Esophagus squamous epithelium (tissue), 4 donors: Measurements from ENCODE around the gene WIPF3.

Experiments used
- POLR2A ChIP-seq, 4 donors: fragments of 450-650 bp; IDR thresholded peaks; one replicate each; pipeline ENCODE4 v1.6.1; 2017; ENCODE audit warnings: antibody characterized with exemption in 4 of 4, mild to moderate bottlenecking in 4 of 4, moderate library complexity in 3 of 4
- TF ChIP-seq, protein P1 (sequence below), 6 experiments: fragments of 450-650 bp in 4 of 6; fragments of 200-600 bp in 2 of 6; sonication (generic) in 2 of 6; IDR thresholded peaks; one replicate each; pipeline ENCODE4 v1.5.1; 2016 to 2019; ENCODE audit warnings: antibody characterized with exemption in 6 of 6, mild to moderate bottlenecking in 4 of 6, moderate library complexity in 4 of 6

DNA sequence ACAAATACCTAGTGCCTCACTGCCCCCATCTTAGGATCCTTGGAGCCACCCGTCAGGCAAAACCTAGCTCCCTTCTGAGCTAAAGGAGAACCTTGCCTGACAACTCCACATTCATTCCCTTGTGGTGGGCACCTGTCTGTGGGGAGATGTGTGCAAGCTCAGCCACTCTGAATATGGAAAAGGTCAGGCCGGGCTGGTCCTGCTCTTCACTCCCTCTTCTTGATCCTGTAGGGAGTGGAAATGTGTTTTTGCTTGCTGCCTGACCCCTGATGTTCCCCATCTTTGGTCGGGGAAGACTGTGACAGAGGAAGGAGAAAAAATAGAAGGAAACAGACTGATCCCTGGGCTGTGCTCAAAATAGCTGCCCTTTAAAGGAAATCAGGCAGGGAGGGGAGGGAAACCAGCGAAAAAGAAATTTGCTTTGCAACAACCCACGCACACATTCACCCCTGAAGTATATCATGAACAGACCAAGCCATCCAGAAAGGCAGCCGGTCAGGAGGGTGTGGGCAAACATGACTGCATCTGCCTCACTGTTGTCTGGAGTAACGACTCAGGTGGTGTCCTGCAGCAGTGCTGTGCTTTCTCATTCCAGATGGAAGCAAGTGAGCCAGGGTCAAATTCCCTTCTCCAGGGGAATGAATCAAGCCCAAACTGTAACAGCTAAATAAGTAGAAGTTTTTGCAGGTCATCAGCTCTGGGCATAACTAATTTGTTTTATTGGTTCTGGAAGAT is 109.3 kb downstream of the WIPF3 start:
- TF ChIP-seq, protein P1, sequence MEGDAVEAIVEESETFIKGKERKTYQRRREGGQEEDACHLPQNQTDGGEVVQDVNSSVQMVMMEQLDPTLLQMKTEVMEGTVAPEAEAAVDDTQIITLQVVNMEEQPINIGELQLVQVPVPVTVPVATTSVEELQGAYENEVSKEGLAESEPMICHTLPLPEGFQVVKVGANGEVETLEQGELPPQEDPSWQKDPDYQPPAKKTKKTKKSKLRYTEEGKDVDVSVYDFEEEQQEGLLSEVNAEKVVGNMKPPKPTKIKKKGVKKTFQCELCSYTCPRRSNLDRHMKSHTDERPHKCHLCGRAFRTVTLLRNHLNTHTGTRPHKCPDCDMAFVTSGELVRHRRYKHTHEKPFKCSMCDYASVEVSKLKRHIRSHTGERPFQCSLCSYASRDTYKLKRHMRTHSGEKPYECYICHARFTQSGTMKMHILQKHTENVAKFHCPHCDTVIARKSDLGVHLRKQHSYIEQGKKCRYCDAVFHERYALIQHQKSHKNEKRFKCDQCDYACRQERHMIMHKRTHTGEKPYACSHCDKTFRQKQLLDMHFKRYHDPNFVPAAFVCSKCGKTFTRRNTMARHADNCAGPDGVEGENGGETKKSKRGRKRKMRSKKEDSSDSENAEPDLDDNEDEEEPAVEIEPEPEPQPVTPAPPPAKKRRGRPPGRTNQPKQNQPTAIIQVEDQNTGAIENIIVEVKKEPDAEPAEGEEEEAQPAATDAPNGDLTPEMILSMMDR (IDR thresholded peaks at IDR 0.05) = no peak
- TF ChIP-seq POLR2A (IDR thresholded peaks at IDR 0.05) = no peak
